HK-2 (cell line): ENCODE measurements around the gene MSX2.
"Not testable (repeated sequence)": the region's sequence is repeated elsewhere in the genome, so short reads cannot be mapped to it uniquely, and the experiment has no call there.

Experiments
- DNase-seq: peaks from one replicate; pipeline ENCODE4 v3.0.0-alpha.2; 2018; ENCODE audit not compliant: unreplicated experiment

Gene MSX2

GRCh38 chr5:174733091-174733690 is 8.8 kb downstream of the MSX2 start:
- DNase-seq, result no peak

- no peak for DNase-seq
These were observed 9.5 kb downstream of the MSX2 start for GRCh38 chr5:174733836-174734235.

GRCh38 chr5:174734571-174735497 is 10.5 kb downstream of the MSX2 start:
- no peak for DNase-seq

- no peak for DNase-seq
These were observed 11.3 kb downstream of the MSX2 start for GRCh38 chr5:174735498-174736330.

- no peak for DNase-seq
These were observed 11.9 kb downstream of the MSX2 start for GRCh38 chr5:174736331-174736721.

GRCh38 chr5:174736777-174737176 is 12.4 kb downstream of the MSX2 start:
- DNase-seq, result no peak

- DNase-seq, result no peak
These were observed 12.9 kb downstream of the MSX2 start for GRCh38 chr5:174737330-174737729.

GRCh38 chr5:174741352-174741751 is 17.0 kb downstream of the MSX2 start:
- DNase-seq, result no peak

- DNase-seq, result no peak
These were observed 20.5 kb downstream of the MSX2 start for GRCh38 chr5:174744896-174745295.

GRCh38 chr5:174745590-174746103 is 21.3 kb downstream of the MSX2 start:
- DNase-seq, result no peak

GRCh38 chr5:174750711-174751110 is 26.3 kb downstream of the MSX2 start:
- no peak for DNase-seq

- no peak for DNase-seq
These were observed 27.0 kb downstream of the MSX2 start for GRCh38 chr5:174751154-174752000.

- no peak for DNase-seq
These were observed 27.7 kb downstream of the MSX2 start for GRCh38 chr5:174752121-174752520.

- DNase-seq, result no peak
These were observed 30.7 kb downstream of the MSX2 start for GRCh38 chr5:174755106-174755505.

GRCh38 chr5:174759091-174759490 is 34.7 kb downstream of the MSX2 start:
- DNase-seq, result no peak

GRCh38 chr5:174760721-174761120 is 36.3 kb downstream of the MSX2 start:
- DNase-seq, result no peak

GRCh38 chr5:174761341-174761740 is 37.0 kb downstream of the MSX2 start:
- DNase-seq, result not testable (repeated sequence)

GRCh38 chr5:174764309-174764708 is 39.9 kb downstream of the MSX2 start:
- no peak for DNase-seq

- DNase-seq, result no peak
These were observed 41.2 kb downstream of the MSX2 start for GRCh38 chr5:174765540-174765939.

- DNase-seq, result no peak
These were observed 43.3 kb downstream of the MSX2 start for GRCh38 chr5:174767670-174768069.

- DNase-seq, result no peak
These were observed 44.6 kb downstream of the MSX2 start for GRCh38 chr5:174769005-174769404.
